SU-DHL-6 (cell line): ENCODE results near the gene CCNQ.

Experiments
- CTCF ChIP-seq: fragments of 200-600 bp; sonication (generic); IDR thresholded peaks from one replicate; pipeline ENCODE4 v1.5.1; 2017; ENCODE audit warnings: antibody characterized with exemption, mild to moderate bottlenecking, low read length, moderate library complexity; ENCODE audit not compliant: insufficient read depth, poor library complexity, severe bottlenecking
- EZH2phosphoT487 ChIP-seq: fragments of 200-600 bp; sonication (generic), shearing (Covaris generic); conservative IDR thresholded peaks from 2 replicates; pipeline ENCODE4 v1.6.1; 2018; ENCODE audit warnings: mild to moderate bottlenecking, antibody characterized with exemption, low read length, moderate library complexity, mixed read lengths

GRCh38 chrX:153626025-153626633 lies 27.2 kb upstream of the CCNQ start:
- TF ChIP-seq CTCF (no peak), EZH2phosphoT487 (no peak)
